HG02970 (cell line): ENCODE measurements around the gene HNRNPH1.

Experiments used
- ATAC-seq: cut with Tn5 transposase; IDR thresholded peaks from one replicate; pipeline ENCODE4 v1.9.1; 2021; ENCODE audit warnings: mild to moderate bottlenecking, moderate library complexity, moderate number of reproducible peaks; ENCODE audit not compliant: unreplicated experiment, low FRiP score

Gene HNRNPH1

DNA sequence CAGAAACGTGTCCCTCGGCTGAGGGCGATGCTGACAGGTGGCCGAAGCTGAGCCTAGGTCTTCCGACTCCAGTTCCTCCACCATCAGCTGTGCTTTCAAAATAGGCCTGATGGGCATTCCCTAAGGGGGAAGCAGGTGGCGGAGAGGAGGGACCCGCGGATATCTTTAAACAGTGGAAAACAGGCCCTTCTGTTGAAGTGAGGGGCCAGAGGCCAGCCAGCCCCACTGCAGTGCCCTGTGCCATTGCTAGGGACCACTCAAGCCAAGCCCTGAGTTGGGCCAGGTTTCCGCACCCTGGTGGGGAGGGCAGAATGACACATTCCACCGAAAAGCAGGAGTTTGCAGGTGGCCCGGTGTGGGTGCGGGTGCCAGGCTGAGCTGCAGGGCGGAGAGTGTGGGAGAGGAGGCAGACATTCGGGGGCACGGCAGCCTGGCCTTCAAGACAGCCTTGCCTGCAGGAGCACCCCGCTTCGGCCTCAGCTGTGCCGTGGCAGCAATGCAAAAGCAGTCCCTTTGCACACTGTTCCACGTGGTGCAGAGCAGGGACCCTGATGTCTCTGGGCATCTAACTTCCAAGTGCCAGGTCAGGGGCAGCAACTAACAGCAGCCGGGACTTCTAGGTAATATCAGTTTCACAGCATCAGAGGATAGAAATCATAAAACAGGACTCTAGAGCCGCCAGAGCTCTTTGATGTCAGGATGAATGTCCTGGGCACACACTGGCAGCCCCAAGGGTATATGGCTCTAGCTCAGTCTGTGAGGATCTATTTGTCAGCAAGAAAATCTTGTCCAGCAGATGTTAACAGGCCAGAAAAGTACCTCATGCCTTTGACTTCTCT, 17.2 kb downstream of the HNRNPH1 start:
- ATAC-seq, result no peak

GRCh38 chr5:179605026-179605833, 18.2 kb downstream of the HNRNPH1 start:
- no peak for ATAC-seq

DNA sequence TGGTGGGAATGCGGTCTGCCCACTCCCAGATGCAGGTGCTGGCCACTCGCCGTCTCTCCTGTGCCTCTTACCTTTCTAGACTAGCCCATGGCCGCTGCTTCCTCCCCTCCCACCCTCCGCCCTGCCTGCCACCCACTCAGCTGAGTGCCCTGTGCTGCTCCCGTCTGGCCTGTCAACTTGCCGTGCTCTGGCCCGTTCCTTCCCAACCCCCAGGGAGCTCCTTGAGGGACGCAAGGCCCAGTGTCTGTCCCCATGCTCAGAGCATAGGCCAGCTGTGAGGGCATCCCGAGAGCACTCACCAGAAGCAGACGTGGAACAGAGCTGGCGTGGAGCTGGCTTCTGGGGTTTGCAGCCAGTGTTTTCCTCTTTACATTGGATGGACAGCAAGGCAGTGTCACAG, 20.2 kb downstream of the HNRNPH1 start:
- ATAC-seq, result no peak

DNA sequence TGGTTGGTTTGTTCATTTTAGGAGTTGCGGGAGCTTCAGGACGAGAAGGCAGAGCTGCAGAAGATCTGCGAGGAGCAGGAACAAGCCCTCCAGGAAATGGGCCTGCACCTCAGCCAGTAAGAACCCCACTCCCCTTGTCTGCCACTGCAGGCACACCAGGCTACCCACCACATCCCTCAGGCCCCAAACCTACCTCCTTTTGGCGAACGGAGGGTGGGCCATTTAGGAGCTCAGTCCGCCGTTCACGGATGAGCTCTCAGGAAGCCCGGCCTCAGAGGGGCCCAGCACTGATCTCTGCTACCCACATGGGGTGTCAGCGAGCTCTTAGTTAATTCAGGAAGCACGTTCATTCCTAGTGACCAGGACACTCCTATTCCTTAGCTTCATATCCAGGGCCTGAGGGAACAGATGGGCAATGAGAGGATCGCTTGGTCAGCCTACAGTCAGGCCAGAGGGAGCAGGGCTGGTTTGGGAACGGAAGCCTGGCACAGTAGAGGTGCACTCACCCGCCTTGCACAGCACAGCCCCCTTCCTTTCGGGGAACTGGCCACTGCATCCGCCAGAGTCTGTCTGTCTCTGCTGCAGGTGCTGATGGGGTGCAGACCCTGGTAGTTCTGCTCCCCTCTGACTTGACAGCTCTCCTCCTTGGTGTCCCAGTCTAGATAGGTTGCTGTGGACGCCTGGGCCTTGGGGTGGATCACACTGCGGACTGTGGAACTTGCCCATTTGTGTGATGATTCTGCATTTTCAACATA, 21.4 kb downstream of the HNRNPH1 start:
- no peak for ATAC-seq

- no peak for ATAC-seq
Measured at GRCh38 chr5:179599973-179600372, 23.5 kb downstream of the HNRNPH1 start.

DNA sequence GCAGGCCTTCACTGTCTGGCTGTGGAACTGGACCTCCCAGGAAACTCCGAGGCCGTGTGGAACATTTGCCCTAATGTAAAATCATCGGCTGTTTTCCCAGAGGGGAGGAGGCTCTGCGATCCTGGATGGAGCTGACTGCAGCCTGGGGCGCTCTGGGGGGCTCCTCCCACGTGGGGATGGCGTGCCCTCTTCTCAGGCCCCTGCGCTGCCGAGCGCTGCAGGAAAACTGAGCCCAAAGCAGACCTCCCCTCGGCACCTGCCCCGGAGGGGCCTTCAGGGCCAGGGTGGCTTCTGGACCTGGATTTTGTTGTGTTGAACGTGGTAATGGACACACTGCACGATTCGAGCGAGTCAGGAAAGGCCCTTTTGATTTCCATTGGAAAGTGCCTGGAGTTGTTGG, 23.9 kb downstream of the HNRNPH1 start:
- ATAC-seq, result no peak

DNA sequence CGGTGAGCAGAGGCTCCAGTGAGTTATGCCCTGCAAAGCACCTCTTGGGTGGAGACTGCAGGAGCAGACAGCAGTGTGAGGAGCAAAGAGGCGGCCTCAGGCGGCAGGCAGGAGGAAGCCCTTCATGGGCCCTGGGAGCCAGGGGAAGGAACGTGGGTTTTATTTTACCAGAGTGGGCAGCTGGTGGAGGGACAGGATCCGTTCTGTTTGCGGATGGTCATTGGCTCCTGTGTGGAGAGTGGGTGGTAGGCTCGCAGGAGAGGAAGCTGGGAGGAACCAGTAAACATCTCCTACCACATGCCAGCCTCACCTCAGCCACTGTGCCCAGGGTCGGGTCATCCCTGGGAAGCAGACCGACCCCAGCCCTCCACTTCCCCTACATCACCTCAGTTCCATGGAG, 24.4 kb downstream of the HNRNPH1 start:
- ATAC-seq, result no peak

DNA sequence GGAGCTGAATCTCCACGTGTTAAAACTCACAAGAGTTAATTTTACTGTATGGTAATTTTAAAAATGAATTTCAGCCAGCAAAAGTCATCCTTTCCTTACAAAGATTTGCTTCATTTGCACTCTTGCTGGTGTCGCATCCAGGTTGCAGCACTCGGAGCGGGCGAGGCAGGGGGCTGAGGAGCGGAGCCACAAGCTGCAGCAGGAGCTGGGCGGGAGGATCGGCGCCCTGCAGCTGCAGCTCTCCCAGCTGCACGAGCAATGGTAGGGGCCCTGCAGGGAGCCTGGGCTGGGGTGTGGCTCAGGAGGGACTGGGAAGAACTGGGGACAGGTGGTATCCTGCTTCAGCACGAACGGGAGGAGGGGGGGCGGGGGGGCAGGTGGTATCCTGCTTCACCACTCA, 27.1 kb downstream of the HNRNPH1 start:
- ATAC-seq, result no peak

DNA sequence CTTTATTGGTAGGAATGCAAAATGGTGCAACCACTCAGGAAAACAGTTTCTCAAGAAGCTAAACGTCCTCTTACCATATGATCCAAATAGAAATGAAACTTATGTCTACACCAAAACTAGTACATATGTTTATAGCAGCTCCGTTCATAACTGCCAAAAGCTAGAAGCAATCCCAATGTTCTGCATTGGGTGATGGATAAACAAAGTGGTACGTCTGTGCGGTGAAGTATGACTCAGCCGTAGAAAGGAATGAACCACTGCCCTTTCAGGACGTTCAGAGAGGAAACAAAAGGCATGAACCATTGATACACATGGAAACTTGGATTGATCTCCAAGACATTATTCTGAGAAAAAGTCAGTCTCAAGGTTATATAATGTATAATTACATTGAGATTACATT, 27.6 kb downstream of the HNRNPH1 start:
- ATAC-seq, result no peak

- ATAC-seq, result no peak
Measured at GRCh38 chr5:179588166-179588565, 35.3 kb downstream of the HNRNPH1 start.

- ATAC-seq, result no peak
Measured at GRCh38 chr5:179585941-179586401, 37.5 kb downstream of the HNRNPH1 start.

GRCh38 chr5:179577286-179577960, 46.0 kb downstream of the HNRNPH1 start:
- ATAC-seq, result no peak

DNA sequence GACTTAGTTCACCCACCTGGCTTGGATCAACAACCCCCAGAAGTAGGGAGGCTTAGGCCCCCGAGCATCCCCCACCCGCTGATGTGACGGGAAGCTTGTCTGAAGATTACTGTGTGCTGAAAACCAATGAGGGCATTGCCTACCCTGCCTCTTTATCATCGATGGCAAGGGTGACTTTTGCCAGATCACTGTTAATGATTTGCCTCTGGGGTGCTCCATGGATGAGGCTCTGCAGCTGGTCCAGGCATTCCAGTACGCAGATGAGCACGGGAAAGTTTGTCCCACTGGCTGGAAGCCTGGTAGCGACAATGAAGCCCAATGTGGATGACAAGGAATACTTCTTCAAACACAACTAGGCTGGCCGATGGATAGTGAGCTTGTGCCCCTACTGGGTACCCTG, 51.1 kb downstream of the HNRNPH1 start:
- no peak for ATAC-seq

GRCh38 chr5:179568721-179569120, 54.8 kb downstream of the HNRNPH1 start:
- no peak for ATAC-seq

DNA sequence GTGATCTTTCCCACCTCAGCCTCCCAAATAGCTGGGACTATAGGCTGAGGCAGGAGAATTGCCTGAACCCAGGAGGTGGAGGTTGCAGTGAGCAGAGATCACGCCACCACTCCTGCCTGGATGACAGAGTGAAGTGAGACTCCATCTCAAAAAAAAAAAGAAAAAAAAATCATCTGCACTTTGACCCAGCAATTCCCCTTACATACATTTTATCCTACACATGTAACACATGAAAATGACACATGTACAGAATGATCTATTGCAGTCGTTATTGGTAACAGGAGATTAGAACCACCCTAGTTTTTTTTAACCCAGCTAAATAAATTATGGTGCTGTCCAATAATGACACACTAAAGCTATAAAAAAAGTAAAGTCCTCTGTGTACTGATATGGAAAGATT, 58.9 kb downstream of the HNRNPH1 start:
- ATAC-seq, result no peak
